ENCODE measurements around the gene ZBED4.

- TF ChIP-seq CTCF (IDR thresholded peaks at IDR 0.05; ENCODE audit: low read depth, low read length) (no peak), EZH2phosphoT487 (IDR thresholded peaks at IDR 0.05; ENCODE audit: low read depth) (no peak)
These were observed 38.0 kb upstream of the ZBED4 start for GRCh38 chr22:49815641-49816091.

All from OCI-LY3 (cell line).